ENCODE results near the gene ZNF33A. TPM values are rescaled to one million over a fixed set of nuclear protein-coding genes. Genes with fewer than 3 reads are reported as not detected.

Gene ZNF33A
- total RNA-seq, 4 donors from 2014 or later: 24.7 to 50.6 (median 32.2) TPM

- TF ChIP-seq CTCF (IDR thresholded peaks at IDR 0.05) (peak in 2 of 4 experiments; percentile 14 to 17), POLR2A (IDR thresholded peaks at IDR 0.05) (peak in 1 of 2 donors; percentile 39), POLR2AphosphoS5 (IDR thresholded peaks at IDR 0.05) (peak; percentile 54), EP300 (IDR thresholded peaks at IDR 0.05) (no peak)
- Histone ChIP-seq H3K4me3 (peak within 1 kb of the TSS; percentile 79 to 91), H3K9me3 (peaks cover 0 to 5% (median 0%) of the 10 kb centered on the region in 3 donors), H3K27me3 (no peaks in the 10 kb centered on the region), H3K4me1 (peaks cover 0 to 20% (median 4%) of the 10 kb centered on the region in 3 donors), H3K27ac (peak within 1 kb of the TSS; percentile 81 to 93 (median 91)), H3K36me3 (peaks cover under 1 to 38% of the 10 kb centered on the region in 2 donors)
- ATAC-seq: peak; percentile 97
- 0% methylated on average over 5 of the region's 59 CpGs; no CpG with 5 or more reads in 1 of the 2 donors for WGBS, 2 donors (ENCODE audit: low coverage in 1 of 2)
Measured at GRCh38 chr10:38094158-38094926, 83.9 kb downstream of the ZNF33A start, which contains the start of gene ZNF37A. Gene ZNF37A (plus strand): TSS chr10:38094337. CDS start chr10:38096618, 2,281 bp downstream.

DNA sequence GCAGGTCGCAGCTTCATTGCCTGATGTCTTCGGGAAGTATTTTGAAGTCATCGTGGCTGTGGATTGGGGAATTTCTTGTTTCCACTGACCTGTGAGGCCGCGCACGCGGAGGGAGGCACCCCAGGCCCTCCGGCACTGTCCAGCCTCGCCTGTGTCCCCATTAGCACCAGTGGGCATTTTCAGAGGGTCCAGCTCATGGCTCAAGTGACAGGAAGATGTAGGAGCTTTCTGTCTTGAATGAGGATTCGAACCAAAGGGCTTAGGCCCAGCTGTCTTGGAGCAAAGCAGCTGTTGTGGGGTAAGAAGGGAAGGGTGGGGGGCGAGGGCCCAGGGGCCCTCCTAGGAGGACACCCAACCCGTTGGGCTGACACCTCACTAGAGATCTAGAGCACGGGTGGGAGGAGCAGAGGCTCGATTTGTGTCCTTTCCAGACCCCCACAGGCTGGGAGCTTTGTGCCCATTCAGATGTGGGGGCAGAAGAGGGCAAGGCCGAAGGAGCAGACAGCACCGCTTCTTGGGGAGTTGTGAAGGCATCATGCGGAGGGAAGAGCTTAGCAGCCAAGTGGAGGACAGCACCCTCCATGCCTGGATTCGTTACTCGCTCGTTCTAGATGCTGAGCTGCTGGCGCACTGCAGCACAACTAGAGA is 84.6 kb downstream of the ZNF33A start:
- peak overlapping the region; percentile 81 to 93 (median 91) for H3K27ac ChIP-seq
- H3K4me1 ChIP-seq: peaks cover 0 to 20% (median 4%) of the 10 kb centered on the region in 3 donors
- no peaks in the 10 kb centered on the region for H3K27me3 ChIP-seq
- WGBS, 2 donors (ENCODE audit: low coverage in 1 of 2): 87 to 94% methylated on average over 6 to 8 of the region's 21 CpGs
- H3K9me3 ChIP-seq: peaks cover 0 to 12% (median 0%) of the 10 kb centered on the region in 3 donors
- peak overlapping the region; percentile 79 to 91 for H3K4me3 ChIP-seq
- H3K36me3 ChIP-seq: peaks cover 4 to 45% of the 10 kb centered on the region in 2 donors
- no peak for ATAC-seq
- TF ChIP-seq POLR2A (IDR thresholded peaks at IDR 0.05) (no peak), CTCF (IDR thresholded peaks at IDR 0.05) (no peak), EP300 (IDR thresholded peaks at IDR 0.05) (no peak), POLR2AphosphoS5 (IDR thresholded peaks at IDR 0.05) (no peak)

GRCh38 chr10:38102880-38103279 is 92.4 kb downstream of the ZNF33A start:
- TF ChIP-seq CTCF (IDR thresholded peaks at IDR 0.05) (no peak), POLR2A (IDR thresholded peaks at IDR 0.05) (no peak), EP300 (IDR thresholded peaks at IDR 0.05) (no peak), POLR2AphosphoS5 (IDR thresholded peaks at IDR 0.05) (no peak)
- peaks cover 11 to 92% of the 10 kb centered on the region in 2 donors for H3K36me3 ChIP-seq
- ATAC-seq: no peak

GRCh38 chr10:38103756-38104155 is 93.3 kb downstream of the ZNF33A start:
- Histone ChIP-seq H3K36me3 (peaks cover 11 to 83% of the 10 kb centered on the region in 2 donors), H3K27ac (no peak overlapping the region), H3K4me3 (no peak overlapping the region), H3K9me3 (peaks cover 1 to 98% (median 7%) of the 10 kb centered on the region in 3 donors), H3K27me3 (no peaks in the 10 kb centered on the region), H3K4me1 (no peaks in the 10 kb centered on the region)
- ATAC-seq: no peak
- 94 to 100% methylated on average over 3 of the region's 3 CpGs for WGBS, 2 donors (ENCODE audit: low coverage in 1 of 2)
- no peak for TF ChIP-seq POLR2A (IDR thresholded peaks at IDR 0.05)
- no peak for TF ChIP-seq CTCF (IDR thresholded peaks at IDR 0.05)
- no peak for TF ChIP-seq EP300 (IDR thresholded peaks at IDR 0.05)
- TF ChIP-seq POLR2AphosphoS5 (IDR thresholded peaks at IDR 0.05): no peak

More at GRCh38 chr10:38102880-38103279, 92.4 kb downstream of the ZNF33A start:
- 100% methylated on average over 1 of the region's 1 CpG for WGBS, 2 donors (ENCODE audit: low coverage in 1 of 2)
- Histone ChIP-seq H3K27me3 (no peaks in the 10 kb centered on the region), H3K9me3 (peaks cover 0 to 89% (median 7%) of the 10 kb centered on the region in 3 donors), H3K4me3 (no peak overlapping the region), H3K4me1 (no peaks in the 10 kb centered on the region), H3K27ac (no peak overlapping the region)
